ENCODE results near the gene SPDYE6.
A peak's percentile ranks its signal among the peaks of the same experiment; 100 is the strongest.
"Not testable (repeated sequence)": the region's sequence is repeated elsewhere in the genome, so short reads cannot be mapped to it uniquely, and the experiment has no call there.

The SPDYE6 gene

GRCh38 chr7:102363549-102364393 is 7.5 kb upstream of the SPDYE6 start:
- peak; percentile 80 for DNase-seq (ENCODE audit: low read depth)

GRCh38 chr7:102346983-102347382 is 9.3 kb downstream of the SPDYE6 start:
- not testable (repeated sequence) for DNase-seq (ENCODE audit: low read depth)

GRCh38 chr7:102340599-102341368 is 15.5 kb downstream of the SPDYE6 start:
- DNase-seq (ENCODE audit: low read depth): not testable (repeated sequence)

GRCh38 chr7:102337420-102337819 is 18.8 kb downstream of the SPDYE6 start:
- DNase-seq (ENCODE audit: low read depth): not testable (repeated sequence)

GRCh38 chr7:102337002-102337401 is 19.2 kb downstream of the SPDYE6 start:
- not testable (repeated sequence) for DNase-seq (ENCODE audit: low read depth)

GRCh38 chr7:102335574-102335973 is 20.7 kb downstream of the SPDYE6 start:
- not testable (repeated sequence) for DNase-seq (ENCODE audit: low read depth)

GRCh38 chr7:102330666-102331460 is 25.4 kb downstream of the SPDYE6 start:
- not testable (repeated sequence) for DNase-seq (ENCODE audit: low read depth)

- not testable (repeated sequence) for DNase-seq (ENCODE audit: low read depth)
Measured at GRCh38 chr7:102329366-102329765, 26.9 kb downstream of the SPDYE6 start.

- not testable (repeated sequence) for DNase-seq (ENCODE audit: low read depth)
Measured at GRCh38 chr7:102328863-102329262, 27.4 kb downstream of the SPDYE6 start.

- DNase-seq (ENCODE audit: low read depth): not testable (repeated sequence)
Measured at GRCh38 chr7:102327183-102327582, 29.1 kb downstream of the SPDYE6 start.

GRCh38 chr7:102326157-102326889 is 29.9 kb downstream of the SPDYE6 start:
- no peak for DNase-seq (ENCODE audit: low read depth)

GRCh38 chr7:102325106-102325505 is 31.1 kb downstream of the SPDYE6 start:
- DNase-seq (ENCODE audit: low read depth): not testable (repeated sequence)

GRCh38 chr7:102323914-102324195 is 32.4 kb downstream of the SPDYE6 start:
- DNase-seq (ENCODE audit: low read depth): no peak

GRCh38 chr7:102322202-102322715 is 34.0 kb downstream of the SPDYE6 start:
- no peak for DNase-seq (ENCODE audit: low read depth)

GRCh38 chr7:102321351-102322201 is 34.7 kb downstream of the SPDYE6 start:
- DNase-seq (ENCODE audit: low read depth): no peak

GRCh38 chr7:102320601-102321350 is 35.5 kb downstream of the SPDYE6 start:
- no peak for DNase-seq (ENCODE audit: low read depth)

- no peak for DNase-seq (ENCODE audit: low read depth)
Measured at GRCh38 chr7:102320181-102320580, 36.1 kb downstream of the SPDYE6 start.

- DNase-seq (ENCODE audit: low read depth): no peak
Measured at GRCh38 chr7:102319671-102320070, 36.6 kb downstream of the SPDYE6 start.

- no peak for DNase-seq (ENCODE audit: low read depth)
Measured at GRCh38 chr7:102318482-102318971, 37.7 kb downstream of the SPDYE6 start.
